22Rv1 (cell line): ENCODE data around the gene LIMCH1.

ENCODE experiments used
- H3K27ac ChIP-seq: fragments of 450-650 bp; 2 replicates; pipeline ENCODE4 v1.5.1; 2017
- ZFX ChIP-seq: fragments of 450-650 bp; IDR thresholded peaks from 2 replicates; pipeline ENCODE4 v1.6.1; 2017; ENCODE audit warnings: antibody characterized with exemption, borderline replicate concordance
- TF ChIP-seq, protein P1 (sequence below): fragments of 450-650 bp; IDR thresholded peaks from 2 replicates; pipeline ENCODE4 v1.5.1; 2017; ENCODE audit warnings: mild to moderate bottlenecking

The LIMCH1 gene

GRCh38 chr4:41590591-41590990 lies 52.6 kb downstream of the LIMCH1 start:
- peak overlapping the region; percentile 43 for H3K27ac ChIP-seq
- TF ChIP-seq, protein P1, sequence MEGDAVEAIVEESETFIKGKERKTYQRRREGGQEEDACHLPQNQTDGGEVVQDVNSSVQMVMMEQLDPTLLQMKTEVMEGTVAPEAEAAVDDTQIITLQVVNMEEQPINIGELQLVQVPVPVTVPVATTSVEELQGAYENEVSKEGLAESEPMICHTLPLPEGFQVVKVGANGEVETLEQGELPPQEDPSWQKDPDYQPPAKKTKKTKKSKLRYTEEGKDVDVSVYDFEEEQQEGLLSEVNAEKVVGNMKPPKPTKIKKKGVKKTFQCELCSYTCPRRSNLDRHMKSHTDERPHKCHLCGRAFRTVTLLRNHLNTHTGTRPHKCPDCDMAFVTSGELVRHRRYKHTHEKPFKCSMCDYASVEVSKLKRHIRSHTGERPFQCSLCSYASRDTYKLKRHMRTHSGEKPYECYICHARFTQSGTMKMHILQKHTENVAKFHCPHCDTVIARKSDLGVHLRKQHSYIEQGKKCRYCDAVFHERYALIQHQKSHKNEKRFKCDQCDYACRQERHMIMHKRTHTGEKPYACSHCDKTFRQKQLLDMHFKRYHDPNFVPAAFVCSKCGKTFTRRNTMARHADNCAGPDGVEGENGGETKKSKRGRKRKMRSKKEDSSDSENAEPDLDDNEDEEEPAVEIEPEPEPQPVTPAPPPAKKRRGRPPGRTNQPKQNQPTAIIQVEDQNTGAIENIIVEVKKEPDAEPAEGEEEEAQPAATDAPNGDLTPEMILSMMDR: no peak
- TF ChIP-seq ZFX: no peak

GRCh38 chr4:41594432-41594831 lies 56.5 kb downstream of the LIMCH1 start:
- TF ChIP-seq, protein P1: no peak
- TF ChIP-seq ZFX: no peak
- H3K27ac ChIP-seq: no peak overlapping the region

DNA sequence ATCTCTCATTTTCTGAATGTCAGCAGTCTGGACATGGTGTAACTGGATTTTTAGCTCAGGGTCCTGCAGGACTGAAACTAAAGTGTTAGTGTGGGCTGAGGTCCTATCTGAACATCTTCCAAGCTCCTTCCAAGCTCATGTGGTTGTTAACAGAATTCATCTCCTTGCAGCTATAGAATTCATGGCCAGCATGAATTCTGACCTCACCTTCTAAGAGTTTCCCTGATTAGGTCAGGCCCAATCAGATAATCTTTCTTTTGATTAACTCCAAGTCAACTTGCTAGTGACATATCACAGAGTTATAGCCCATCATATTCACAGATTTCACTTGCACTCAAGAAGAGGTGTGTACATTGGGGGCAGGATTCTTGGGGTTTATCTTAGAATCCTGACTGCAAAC lies 59.5 kb downstream of the LIMCH1 start:
- H3K27ac ChIP-seq: no peak overlapping the region
- TF ChIP-seq ZFX: no peak
- TF ChIP-seq, protein P1: no peak

- no peak for TF ChIP-seq ZFX
- TF ChIP-seq, protein P1: no peak
- peak overlapping the region; percentile 38; the same call in 1 of the 2 replicates for H3K27ac ChIP-seq
These were observed 60.6 kb downstream of the LIMCH1 start for GRCh38 chr4:41598580-41598979.

- H3K27ac ChIP-seq: peak overlapping the region; percentile 38
- TF ChIP-seq, protein P1: no peak
- TF ChIP-seq ZFX: no peak
These were observed 61.3 kb downstream of the LIMCH1 start for GRCh38 chr4:41599192-41599786.

GRCh38 chr4:41600243-41600912 lies 62.4 kb downstream of the LIMCH1 start:
- H3K27ac ChIP-seq: peak overlapping the region; percentile 38
- TF ChIP-seq, protein P1: no peak
- no peak for TF ChIP-seq ZFX

- no peak overlapping the region for H3K27ac ChIP-seq
- TF ChIP-seq, protein P1: no peak
- TF ChIP-seq ZFX: no peak
These were observed 63.1 kb downstream of the LIMCH1 start for GRCh38 chr4:41601025-41601424.
